HCT116 (cell line): ENCODE measurements around the gene CCDC81. TPM values are rescaled to one million over a fixed set of nuclear protein-coding genes. Genes with fewer than 3 reads are reported as not detected.
"Not testable (repeated sequence)": the region's sequence is repeated elsewhere in the genome, so short reads cannot be mapped to it uniquely, and the experiment has no call there.

ENCODE experiments used
- ATAC-seq: fragments of 200-7000 bp; cut with Tn5 transposase; 2 replicates; pipeline ENCODE4 v1.9.1; 2020; ENCODE audit warnings: mild to moderate bottlenecking, moderate library complexity
- BruUV-seq: library from RNA; stranded (reverse); fragments of 400-500 nt; replicated peaks from 2 replicates; lab custom pipeline; 2021; lab: Mats Ljungman, UMichigan
- CTCF ChIA-PET: fragments of 300-600 bp; sonication (Branson Sonifier 250); formaldehyde crosslinking; loops from one replicate; lab custom pipeline; 2021; ENCODE audit warnings: antibody characterized with exemption; lab: Charles Lee
- POLR2A ChIA-PET: fragments of 300-600, 350-600 bp; sonication (Branson Sonifier 250); formaldehyde crosslinking; loops from one replicate; lab custom pipeline; 2021; ENCODE audit warnings: antibody characterized with exemption; lab: Charles Lee
- RAD21 ChIA-PET, 2 experiments: fragments of 300-600 bp; sonication (Branson Sonifier 250); formaldehyde crosslinking; loops; one replicate each; lab custom pipeline; 2023; ENCODE audit warnings: low total read pairs in 2 of 2; ENCODE audit not compliant: uncharacterized antibody in 2 of 2, unreplicated experiment in 2 of 2, low non-redundant PET in 1 of 2; lab: Charles Lee
- DNase-seq: peaks from one replicate; pipeline ENCODE4 v3.0.0-alpha.2; 2010; ENCODE audit warnings: low read depth, low spot score
- H2AFZ ChIP-seq: fragments of 200-600 bp; shearing (Covaris generic), sonication (generic); 2 replicates; pipeline ENCODE4 v1.6.1; 2017; ENCODE audit warnings: low read depth, mixed run types, mixed read lengths, antibody characterized with exemption, low read length; ENCODE audit not compliant: poor library complexity, severe bottlenecking
- H3K27ac ChIP-seq: 2 replicates; pipeline ENCODE4 v1.5.1; 2012; ENCODE audit warnings: low read depth, low read length
- H3K27me3 ChIP-seq: fragments of 200-600 bp; sonication (generic); 2 replicates; pipeline ENCODE4 v1.6.1; 2016; ENCODE audit warnings: mixed run types, low read length, mixed read lengths; ENCODE audit not compliant: insufficient read depth
- H3K36me3 ChIP-seq, 2 experiments: fragments of 200-500 bp in 1 of 2; fragments of 200-600 bp in 1 of 2; sonication (Bioruptor generic) in 1 of 2; sonication (generic) in 1 of 2; 2 replicates each; pipeline versions ENCODE4 v1.5.1 to v1.6.1; 2014 to 2016; ENCODE audit warnings: low read length in 2 of 2, inconsistent platforms in 1 of 2, mixed read lengths in 1 of 2, mixed run types in 1 of 2; ENCODE audit not compliant: insufficient read depth in 2 of 2, control insufficient read depth in 1 of 2
- H3K4me1 ChIP-seq, 2 experiments: fragments of 200-600 bp in 1 of 2; sonication (generic) in 1 of 2; 2 replicates each; pipeline versions ENCODE4 v1.5.1 to v1.6.1; 2012 to 2017; ENCODE audit warnings: low read length in 2 of 2, inconsistent platforms in 1 of 2, mild to moderate bottlenecking in 1 of 2, mixed read lengths in 1 of 2, mixed run types in 1 of 2, moderate library complexity in 1 of 2; ENCODE audit not compliant: insufficient read depth in 2 of 2, control insufficient read depth in 1 of 2
- H3K4me2 ChIP-seq: fragments of 200-600 bp; sonication (generic); 2 replicates; pipeline ENCODE4 v1.6.1; 2017; ENCODE audit warnings: mixed run types, low read length, mixed read lengths
- H3K4me3 ChIP-seq, 2 experiments: fragments of 200-600 bp in 1 of 2; sonication (generic) in 1 of 2; replicated peaks in 1 of 2; 2 replicates each; pipeline ENCODE4 v1.5.1; 2011 to 2016; ENCODE audit warnings: low read length in 2 of 2, control low read depth in 1 of 2, low read depth in 1 of 2, mild to moderate bottlenecking in 1 of 2, mixed read lengths in 1 of 2, mixed run types in 1 of 2
- H3K79me2 ChIP-seq: fragments of 200-600 bp; sonication (generic); 2 replicates; pipeline ENCODE4 v1.6.1; 2017; ENCODE audit warnings: mild to moderate bottlenecking, mixed run types, low read length, moderate library complexity, mixed read lengths; ENCODE audit not compliant: insufficient read depth
- H3K9ac ChIP-seq: fragments of 200-600 bp; sonication (generic); 2 replicates; pipeline ENCODE4 v1.6.1; 2016; ENCODE audit warnings: low read length, mixed read lengths
- H3K9me2 ChIP-seq: fragments of 200-600 bp; sonication (generic), shearing (Covaris generic); 2 replicates; pipeline ENCODE4 v1.6.1; 2017; ENCODE audit warnings: mixed run types, mild to moderate bottlenecking, moderate library complexity; ENCODE audit not compliant: insufficient read depth
- H3K9me3 ChIP-seq, 2 experiments: fragments of 200-500 bp in 1 of 2; fragments of 200-600 bp in 1 of 2; sonication (Bioruptor generic) in 1 of 2; sonication (generic) in 1 of 2; 2 replicates each; pipeline ENCODE4 v1.6.1; 2014 to 2017; ENCODE audit warnings: low read length in 2 of 2, mixed read lengths in 2 of 2, inconsistent platforms in 1 of 2, low read depth in 1 of 2, mild to moderate bottlenecking in 1 of 2, mixed run types in 1 of 2, moderate library complexity in 1 of 2; ENCODE audit not compliant: control insufficient read depth in 1 of 2, insufficient read depth in 1 of 2
- H4K20me1 ChIP-seq: fragments of 200-600 bp; sonication (generic), shearing (Covaris generic); 2 replicates; pipeline ENCODE4 v1.6.1; 2017; ENCODE audit warnings: mixed run types, mild to moderate bottlenecking, moderate library complexity; ENCODE audit not compliant: insufficient read depth
- ATF3 ChIP-seq: IDR thresholded peaks from 2 replicates; pipeline ENCODE4 v1.6.1; 2012
- CBX3 ChIP-seq: IDR thresholded peaks from 2 replicates; pipeline ENCODE4 v1.6.1; 2012; ENCODE audit warnings: low read depth
- CEBPB ChIP-seq: IDR thresholded peaks from 2 replicates; pipeline ENCODE4 v1.6.1; 2012; ENCODE audit warnings: low read depth
- EGR1 ChIP-seq: IDR thresholded peaks from 2 replicates; pipeline ENCODE4 v1.6.1; 2012; ENCODE audit warnings: low read depth
- EZH2phosphoT487 ChIP-seq: fragments of 200-600 bp; IDR thresholded peaks from 2 replicates; pipeline ENCODE4 v1.6.1; 2018; ENCODE audit warnings: antibody characterized with exemption, borderline replicate concordance
- FOSL1 ChIP-seq: IDR thresholded peaks from 2 replicates; pipeline ENCODE4 v1.6.1; 2012; ENCODE audit warnings: low read depth
- JUND ChIP-seq: IDR thresholded peaks from 2 replicates; pipeline ENCODE4 v1.6.1; 2012
- POLR2AphosphoS5 ChIP-seq: IDR thresholded peaks from 2 replicates; pipeline ENCODE4 v1.6.1; 2011; ENCODE audit warnings: mild to moderate bottlenecking, low read depth, low read length, moderate library complexity
- RAD21 ChIP-seq: IDR thresholded peaks from 2 replicates; pipeline ENCODE4 v1.6.1; 2012; ENCODE audit warnings: low read depth, mild to moderate bottlenecking
- SIN3A ChIP-seq: IDR thresholded peaks from 2 replicates; pipeline ENCODE4 v1.6.1; 2012; ENCODE audit warnings: low read depth
- SP1 ChIP-seq: IDR thresholded peaks from 2 replicates; pipeline ENCODE4 v1.6.1; 2012; ENCODE audit warnings: low read depth
- SRF ChIP-seq: IDR thresholded peaks from 2 replicates; pipeline ENCODE4 v1.6.1; 2012; ENCODE audit warnings: low read depth
- TCF7L2 ChIP-seq: IDR thresholded peaks from 2 replicates; pipeline ENCODE4 v1.7.0; 2011; ENCODE audit warnings: borderline replicate concordance, inconsistent platforms; ENCODE audit not compliant: insufficient read depth, insufficient read length; ENCODE audit errors: extremely low read depth
- YY1 ChIP-seq: IDR thresholded peaks from 2 replicates; pipeline ENCODE4 v1.6.1; 2011; ENCODE audit warnings: low read length, low read depth, moderate library complexity, mild to moderate bottlenecking; ENCODE audit not compliant: insufficient replicate concordance; ENCODE audit errors: extremely low read depth
- ZNF274 ChIP-seq: fragments of 200-500 bp; sonication (Bioruptor generic); IDR thresholded peaks from 2 replicates; pipeline ENCODE4 v1.6.1; 2014; ENCODE audit warnings: mild to moderate bottlenecking, low read depth, low read length, inconsistent platforms
- intact Hi-C: fragments of 100-400 bp; cut with micrococcal nuclease; formaldehyde crosslinking; loops from 2 replicates; pipeline ENCODE4 v1.10.0; 2022
- total RNA-seq: library from RNA; stranded (reverse); gene quantifications from one replicate; pipeline ENCODE4 v1.2.1, GENCODE V29; 2021; ENCODE audit not compliant: unreplicated experiment
- TF ChIP-seq, protein P1 (sequence below): IDR thresholded peaks from 2 replicates; pipeline ENCODE4 v1.6.1; 2012; ENCODE audit warnings: low read depth

Gene CCDC81
- total RNA-seq, 1 experiment from 2014 or later, result 0.69 TPM

GRCh38 chr11:86355256-86355655, 19.4 kb upstream of the CCDC81 start (continued):
- TF ChIP-seq, protein P1, sequence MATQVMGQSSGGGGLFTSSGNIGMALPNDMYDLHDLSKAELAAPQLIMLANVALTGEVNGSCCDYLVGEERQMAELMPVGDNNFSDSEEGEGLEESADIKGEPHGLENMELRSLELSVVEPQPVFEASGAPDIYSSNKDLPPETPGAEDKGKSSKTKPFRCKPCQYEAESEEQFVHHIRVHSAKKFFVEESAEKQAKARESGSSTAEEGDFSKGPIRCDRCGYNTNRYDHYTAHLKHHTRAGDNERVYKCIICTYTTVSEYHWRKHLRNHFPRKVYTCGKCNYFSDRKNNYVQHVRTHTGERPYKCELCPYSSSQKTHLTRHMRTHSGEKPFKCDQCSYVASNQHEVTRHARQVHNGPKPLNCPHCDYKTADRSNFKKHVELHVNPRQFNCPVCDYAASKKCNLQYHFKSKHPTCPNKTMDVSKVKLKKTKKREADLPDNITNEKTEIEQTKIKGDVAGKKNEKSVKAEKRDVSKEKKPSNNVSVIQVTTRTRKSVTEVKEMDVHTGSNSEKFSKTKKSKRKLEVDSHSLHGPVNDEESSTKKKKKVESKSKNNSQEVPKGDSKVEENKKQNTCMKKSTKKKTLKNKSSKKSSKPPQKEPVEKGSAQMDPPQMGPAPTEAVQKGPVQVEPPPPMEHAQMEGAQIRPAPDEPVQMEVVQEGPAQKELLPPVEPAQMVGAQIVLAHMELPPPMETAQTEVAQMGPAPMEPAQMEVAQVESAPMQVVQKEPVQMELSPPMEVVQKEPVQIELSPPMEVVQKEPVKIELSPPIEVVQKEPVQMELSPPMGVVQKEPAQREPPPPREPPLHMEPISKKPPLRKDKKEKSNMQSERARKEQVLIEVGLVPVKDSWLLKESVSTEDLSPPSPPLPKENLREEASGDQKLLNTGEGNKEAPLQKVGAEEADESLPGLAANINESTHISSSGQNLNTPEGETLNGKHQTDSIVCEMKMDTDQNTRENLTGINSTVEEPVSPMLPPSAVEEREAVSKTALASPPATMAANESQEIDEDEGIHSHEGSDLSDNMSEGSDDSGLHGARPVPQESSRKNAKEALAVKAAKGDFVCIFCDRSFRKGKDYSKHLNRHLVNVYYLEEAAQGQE, result no peak
- TF ChIP-seq YY1 (no peak), ZNF274 (no peak), CEBPB (no peak)
- TF ChIP-seq, all 23 proteins: peak for 0

DNA sequence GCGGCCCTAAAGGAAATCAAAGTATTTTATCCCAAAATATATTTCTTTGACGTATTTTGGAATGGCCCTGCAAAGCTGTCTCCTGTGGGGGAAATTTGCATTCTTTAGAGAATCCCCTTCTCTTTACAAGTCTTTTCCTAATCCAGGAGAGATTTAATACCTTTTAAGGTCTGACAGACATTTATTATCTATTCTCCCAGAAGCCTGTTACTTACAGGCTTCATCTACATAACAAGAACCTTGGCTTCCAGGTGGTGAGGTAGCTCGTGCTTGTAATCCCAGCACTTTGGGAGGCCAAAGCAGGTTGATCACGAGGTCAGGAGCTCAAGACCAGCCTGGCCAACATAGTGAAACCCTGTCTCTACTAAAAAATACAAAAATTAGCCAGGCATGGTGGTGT, 17.3 kb upstream of the CCDC81 start:
- H4K20me1 ChIP-seq, H2AFZ ChIP-seq, H3K9me2 ChIP-seq, CTCF ChIA-PET, H3K36me3 ChIP-seq, H3K27me3 ChIP-seq, DNase-seq, RAD21 ChIA-PET, POLR2A ChIA-PET, H3K4me1 ChIP-seq, H3K27ac ChIP-seq, H3K79me2 ChIP-seq, H3K4me2 ChIP-seq, H3K9ac ChIP-seq, intact Hi-C loops, BruUV-seq, ATAC-seq, H3K9me3 ChIP-seq, H3K4me3 ChIP-seq: not testable (repeated sequence)

DNA sequence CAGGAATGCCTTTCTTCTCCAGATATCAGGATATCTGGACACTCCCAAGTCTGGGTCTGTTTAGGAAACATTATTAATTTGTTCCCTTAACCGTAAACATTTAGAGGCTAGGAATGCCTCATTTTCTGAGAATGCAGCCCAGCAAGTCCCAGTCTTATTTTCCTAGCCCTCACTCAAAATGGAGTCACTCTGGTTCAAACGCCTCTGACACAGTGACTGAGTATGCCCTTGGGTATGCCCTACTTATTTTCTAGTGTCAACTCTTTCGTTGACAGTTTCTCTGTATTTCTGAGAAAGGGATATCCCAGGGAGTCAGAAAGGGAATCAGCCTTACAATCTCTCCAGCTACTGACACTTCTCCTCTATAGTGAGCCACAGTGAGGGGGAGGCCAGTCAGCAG, 16.0 kb upstream of the CCDC81 start:
- H3K4me3 ChIP-seq, result no peak overlapping the region
- H4K20me1 ChIP-seq, result no peaks in the 10 kb centered on the region
- intact Hi-C loops, result no loop called here
- no peak overlapping the region for H3K4me2 ChIP-seq
- CTCF ChIA-PET, result no interaction called here
- H2AFZ ChIP-seq, result no peak overlapping the region
- DNase-seq (no peak), ATAC-seq (no peak)
- no peak overlapping the region for H3K9ac ChIP-seq
- H3K9me2 ChIP-seq, result no peaks in the 10 kb centered on the region
- H3K27ac ChIP-seq, result no peak overlapping the region
- H3K79me2 ChIP-seq, result no peaks in the 10 kb centered on the region
- BruUV-seq, result no TSS peak
- H3K4me1 ChIP-seq, result no peaks in the 10 kb centered on the region
- no peaks in the 10 kb centered on the region for H3K27me3 ChIP-seq
- H3K36me3 ChIP-seq, result no peaks in the 10 kb centered on the region
- POLR2A ChIA-PET, result no interaction called here
- no peaks in the 10 kb centered on the region for H3K9me3 ChIP-seq
- RAD21 ChIA-PET, result no interaction called here
- TF ChIP-seq FOSL1 (no peak), EZH2phosphoT487 (no peak), YY1 (no peak), TCF7L2 (no peak), CBX3 (no peak), POLR2AphosphoS5 (no peak), JUND (no peak), SIN3A (no peak), RAD21 (no peak), SP1 (no peak), ATF3 (no peak), EGR1 (no peak), SRF (no peak)
